ENCODE data around the gene SLC44A3.
"Not testable (repeated sequence)": the region's sequence is repeated elsewhere in the genome, so short reads cannot be mapped to it uniquely, and the experiment has no call there.

Gene SLC44A3

GRCh38 chr1:94836891-94837290 lies 16.7 kb downstream of the SLC44A3 start:
- no peak for DNase-seq (ENCODE audit: low spot score)

GRCh38 chr1:94840381-94840780 lies 20.2 kb downstream of the SLC44A3 start:
- not testable (repeated sequence) for DNase-seq (ENCODE audit: low spot score)

- DNase-seq (ENCODE audit: low spot score): no peak
Measured at GRCh38 chr1:94840808-94841207, 20.7 kb downstream of the SLC44A3 start.

GRCh38 chr1:94843430-94843829 lies 23.3 kb downstream of the SLC44A3 start:
- no peak for DNase-seq (ENCODE audit: low spot score)

- DNase-seq (ENCODE audit: low spot score): no peak
Measured at GRCh38 chr1:94843846-94844245, 23.7 kb downstream of the SLC44A3 start.

- DNase-seq (ENCODE audit: low spot score): no peak
Measured at GRCh38 chr1:94846308-94846707, 26.2 kb downstream of the SLC44A3 start.

- DNase-seq (ENCODE audit: low spot score): no peak
Measured at GRCh38 chr1:94851571-94851970, 31.4 kb downstream of the SLC44A3 start.

GRCh38 chr1:94852788-94853187 lies 32.6 kb downstream of the SLC44A3 start:
- no peak for DNase-seq (ENCODE audit: low spot score)

GRCh38 chr1:94854458-94855306 lies 34.5 kb downstream of the SLC44A3 start:
- DNase-seq (ENCODE audit: low spot score): peak; percentile 77

GRCh38 chr1:94855307-94855700 lies 35.1 kb downstream of the SLC44A3 start:
- no peak for DNase-seq (ENCODE audit: low spot score)

GRCh38 chr1:94856004-94856403 lies 35.8 kb downstream of the SLC44A3 start:
- DNase-seq (ENCODE audit: low spot score): no peak

- DNase-seq (ENCODE audit: low spot score): no peak
Measured at GRCh38 chr1:94856868-94857267, 36.7 kb downstream of the SLC44A3 start.

- no peak for DNase-seq (ENCODE audit: low spot score)
Measured at GRCh38 chr1:94858276-94858675, 38.1 kb downstream of the SLC44A3 start.

- no peak for DNase-seq (ENCODE audit: low spot score)
Measured at GRCh38 chr1:94859174-94859573, 39.0 kb downstream of the SLC44A3 start.

GRCh38 chr1:94862718-94863117 lies 42.6 kb downstream of the SLC44A3 start:
- no peak for DNase-seq (ENCODE audit: low spot score)

GRCh38 chr1:94863297-94863911 lies 43.2 kb downstream of the SLC44A3 start:
- no peak for DNase-seq (ENCODE audit: low spot score)

- no peak for DNase-seq (ENCODE audit: low spot score)
Measured at GRCh38 chr1:94863919-94864318, 43.8 kb downstream of the SLC44A3 start.

GRCh38 chr1:94864821-94865220 lies 44.7 kb downstream of the SLC44A3 start:
- no peak for DNase-seq (ENCODE audit: low spot score)

- DNase-seq (ENCODE audit: low spot score): no peak
Measured at GRCh38 chr1:94865360-94865759, 45.2 kb downstream of the SLC44A3 start.

GRCh38 chr1:94866164-94866807 lies 46.1 kb downstream of the SLC44A3 start:
- no peak for DNase-seq (ENCODE audit: low spot score)

- no peak for DNase-seq (ENCODE audit: low spot score)
Measured at GRCh38 chr1:94871031-94871430, 50.9 kb downstream of the SLC44A3 start.

GRCh38 chr1:94872771-94873495 lies 52.8 kb downstream of the SLC44A3 start:
- no peak for DNase-seq (ENCODE audit: low spot score)

Data from CD4-positive, alpha-beta T cell treated with Interleukin-2 at 100 ng/mL for 4 hours (primary cell).